ENCODE measurements around the gene SESTD1.

The SESTD1 gene

DNA sequence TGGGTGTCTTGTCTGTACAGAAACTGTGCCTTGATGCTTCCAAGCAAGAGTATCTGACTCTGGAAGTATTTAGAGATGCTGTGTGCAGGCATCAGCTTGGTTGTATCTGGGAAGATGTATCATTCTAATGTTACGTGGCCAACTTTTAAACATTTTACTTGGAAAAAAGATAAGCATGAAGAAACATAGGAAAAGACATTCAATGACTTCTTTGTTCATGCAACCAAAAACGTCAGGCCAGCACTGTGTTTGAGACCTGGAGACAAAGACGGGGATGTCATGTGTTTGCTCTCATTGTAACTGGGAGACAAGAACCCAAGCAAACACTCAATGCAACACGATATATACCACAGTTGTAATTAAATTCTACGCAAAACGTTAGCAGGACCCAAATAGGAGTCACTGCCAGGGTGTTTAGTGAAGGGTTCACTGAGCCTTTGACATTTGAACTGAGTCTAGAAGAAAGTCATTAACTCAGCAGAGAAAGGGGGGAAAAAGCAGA is 8.9 kb upstream of the SESTD1 start:
- Histone ChIP-seq H3K36me3 (ENCODE audit: insufficient read depth, low read length) (no peaks in the 10 kb centered on the region), H3K4me3 (ENCODE audit: low read depth, low read length, poor library complexity, severe bottlenecking) (no peak overlapping the region), H3F3A (ENCODE audit: insufficient read depth, low read length) (no peaks in the 10 kb centered on the region), H3K9me3 (ENCODE audit: low read length) (no peaks in the 10 kb centered on the region), H3K4me2 (ENCODE audit: low read length) (no peak overlapping the region), H4K20me1 (ENCODE audit: insufficient read depth, low read length) (no peaks in the 10 kb centered on the region), H3K9ac (ENCODE audit: low read length) (no peak overlapping the region), H2AFZ (ENCODE audit: low read length) (no peak overlapping the region), H3K27ac (ENCODE audit: low read depth, low read length, poor library complexity, severe bottlenecking) (no peak overlapping the region), H3K79me2 (ENCODE audit: insufficient read depth, low read length) (no peaks in the 10 kb centered on the region), H3K4me1 (ENCODE audit: insufficient read depth, low read length, severe bottlenecking) (peaks cover 20% of the 10 kb centered on the region), H3K9me2 (ENCODE audit: low read depth, low read length) (no peaks in the 10 kb centered on the region), H3K27me3 (ENCODE audit: insufficient read depth, low read length) (no peaks in the 10 kb centered on the region)
- TF ChIP-seq, protein P1, sequence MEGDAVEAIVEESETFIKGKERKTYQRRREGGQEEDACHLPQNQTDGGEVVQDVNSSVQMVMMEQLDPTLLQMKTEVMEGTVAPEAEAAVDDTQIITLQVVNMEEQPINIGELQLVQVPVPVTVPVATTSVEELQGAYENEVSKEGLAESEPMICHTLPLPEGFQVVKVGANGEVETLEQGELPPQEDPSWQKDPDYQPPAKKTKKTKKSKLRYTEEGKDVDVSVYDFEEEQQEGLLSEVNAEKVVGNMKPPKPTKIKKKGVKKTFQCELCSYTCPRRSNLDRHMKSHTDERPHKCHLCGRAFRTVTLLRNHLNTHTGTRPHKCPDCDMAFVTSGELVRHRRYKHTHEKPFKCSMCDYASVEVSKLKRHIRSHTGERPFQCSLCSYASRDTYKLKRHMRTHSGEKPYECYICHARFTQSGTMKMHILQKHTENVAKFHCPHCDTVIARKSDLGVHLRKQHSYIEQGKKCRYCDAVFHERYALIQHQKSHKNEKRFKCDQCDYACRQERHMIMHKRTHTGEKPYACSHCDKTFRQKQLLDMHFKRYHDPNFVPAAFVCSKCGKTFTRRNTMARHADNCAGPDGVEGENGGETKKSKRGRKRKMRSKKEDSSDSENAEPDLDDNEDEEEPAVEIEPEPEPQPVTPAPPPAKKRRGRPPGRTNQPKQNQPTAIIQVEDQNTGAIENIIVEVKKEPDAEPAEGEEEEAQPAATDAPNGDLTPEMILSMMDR (IDR thresholded peaks at IDR 0.05; ENCODE audit: low read length): no peak
- no peak for TF ChIP-seq EZH2 (IDR thresholded peaks at IDR 0.05; ENCODE audit: borderline replicate concordance, low read length)

DNA sequence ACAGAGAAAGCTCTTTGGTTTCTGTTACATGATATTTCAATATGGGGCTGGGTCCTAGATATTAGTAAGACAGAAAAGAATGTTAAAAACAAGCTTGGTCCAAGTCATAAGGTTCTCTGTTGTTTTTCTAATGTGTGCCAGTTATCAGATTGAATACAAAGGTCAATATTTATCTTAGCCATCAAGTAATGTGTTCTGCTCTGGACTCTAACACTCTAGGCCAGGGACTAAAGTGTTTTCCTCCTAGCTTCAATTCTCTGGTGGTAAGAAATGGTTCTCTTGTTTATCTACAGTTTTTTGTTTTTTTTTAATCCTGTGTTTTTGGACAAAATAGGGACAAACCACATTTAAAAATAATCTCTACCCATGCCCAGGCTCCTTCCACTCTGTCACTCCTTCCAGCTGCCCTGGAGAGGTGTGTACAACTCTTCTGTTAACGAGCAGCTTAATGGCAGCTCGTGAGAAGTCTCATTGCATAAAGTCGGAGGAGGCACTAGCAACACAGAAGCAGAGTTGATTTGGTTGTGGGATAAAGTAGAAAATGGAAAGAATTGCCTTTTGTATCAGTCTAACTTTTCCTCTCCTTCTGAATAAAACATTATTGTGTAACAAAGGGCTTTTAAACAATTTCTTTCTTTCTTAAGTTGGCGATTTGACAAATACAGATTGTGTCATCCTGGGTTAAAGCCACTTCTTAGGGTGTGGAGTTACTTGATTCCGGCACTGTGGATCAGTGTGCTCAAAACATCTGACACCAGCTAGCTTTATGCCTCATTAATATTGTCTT is 8.0 kb upstream of the SESTD1 start:
- TF ChIP-seq EZH2 (IDR thresholded peaks at IDR 0.05; ENCODE audit: borderline replicate concordance, low read length): no peak
- TF ChIP-seq, protein P1 (IDR thresholded peaks at IDR 0.05; ENCODE audit: low read length): no peak
- Histone ChIP-seq H3K4me1 (ENCODE audit: insufficient read depth, low read length, severe bottlenecking) (peaks cover 20% of the 10 kb centered on the region), H3K27ac (ENCODE audit: low read depth, low read length, poor library complexity, severe bottlenecking) (no peak overlapping the region), H3K4me2 (ENCODE audit: low read length) (no peak overlapping the region), H3K9me2 (ENCODE audit: low read depth, low read length) (no peaks in the 10 kb centered on the region), H3K9ac (ENCODE audit: low read length) (no peak overlapping the region), H3K79me2 (ENCODE audit: insufficient read depth, low read length) (no peaks in the 10 kb centered on the region), H4K20me1 (ENCODE audit: insufficient read depth, low read length) (no peaks in the 10 kb centered on the region), H3K36me3 (ENCODE audit: insufficient read depth, low read length) (no peaks in the 10 kb centered on the region), H3F3A (ENCODE audit: insufficient read depth, low read length) (no peaks in the 10 kb centered on the region), H2AFZ (ENCODE audit: low read length) (no peak overlapping the region), H3K27me3 (ENCODE audit: insufficient read depth, low read length) (no peaks in the 10 kb centered on the region), H3K4me3 (ENCODE audit: low read depth, low read length, poor library complexity, severe bottlenecking) (no peak overlapping the region), H3K9me3 (ENCODE audit: low read length) (no peaks in the 10 kb centered on the region)

DNA sequence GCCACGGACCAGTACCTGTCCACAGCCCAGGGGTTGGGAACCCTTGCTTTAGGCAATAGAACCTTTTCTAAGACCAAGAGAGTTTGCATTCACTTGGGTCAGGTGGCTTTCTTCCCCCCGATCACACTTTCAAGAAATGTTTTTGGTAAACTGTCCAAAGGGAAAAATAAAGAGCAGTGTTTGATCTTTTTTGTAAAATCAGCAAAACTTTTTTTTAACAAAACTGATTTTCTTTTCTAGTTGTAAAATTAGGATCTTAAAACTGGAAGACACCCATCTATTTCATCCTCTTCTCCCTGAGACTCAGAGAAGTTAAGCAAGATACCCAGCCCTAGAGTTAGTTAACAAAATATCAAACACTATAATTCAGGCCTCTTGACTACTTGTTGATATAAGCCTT is 6.1 kb upstream of the SESTD1 start:
- Histone ChIP-seq H3K4me2 (ENCODE audit: low read length) (no peak overlapping the region), H3K9me3 (ENCODE audit: low read length) (no peaks in the 10 kb centered on the region), H3K79me2 (ENCODE audit: insufficient read depth, low read length) (no peaks in the 10 kb centered on the region), H4K20me1 (ENCODE audit: insufficient read depth, low read length) (no peaks in the 10 kb centered on the region), H3K27ac (ENCODE audit: low read depth, low read length, poor library complexity, severe bottlenecking) (no peak overlapping the region), H3K9ac (ENCODE audit: low read length) (no peak overlapping the region), H3K4me1 (ENCODE audit: insufficient read depth, low read length, severe bottlenecking) (peaks cover 20% of the 10 kb centered on the region), H3K4me3 (ENCODE audit: low read depth, low read length, poor library complexity, severe bottlenecking) (no peak overlapping the region), H3K27me3 (ENCODE audit: insufficient read depth, low read length) (no peaks in the 10 kb centered on the region), H3K36me3 (ENCODE audit: insufficient read depth, low read length) (no peaks in the 10 kb centered on the region), H2AFZ (ENCODE audit: low read length) (no peak overlapping the region), H3F3A (ENCODE audit: insufficient read depth, low read length) (no peaks in the 10 kb centered on the region), H3K9me2 (ENCODE audit: low read depth, low read length) (no peaks in the 10 kb centered on the region)
- TF ChIP-seq, protein P1 (IDR thresholded peaks at IDR 0.05; ENCODE audit: low read length): no peak
- no peak for TF ChIP-seq EZH2 (IDR thresholded peaks at IDR 0.05; ENCODE audit: borderline replicate concordance, low read length)

All from OCI-LY1 (cell line).